Uterus (tissue), 4 donors: ENCODE measurements around the gene CCR3. TPM values are rescaled to one million over a fixed set of nuclear protein-coding genes. Genes with fewer than 3 reads are reported as not detected.

Experiments
- DNase-seq, 2 donors: peaks; one replicate each; pipeline ENCODE4 v3.0.0-alpha.2; 2019 to 2020
- H3K27ac ChIP-seq, 2 donors: fragments of 200-600 bp; sonication (generic); 1 replicate in 1 of 2; 2 replicates in 1 of 2; pipeline ENCODE4 v1.5.1; 2016 to 2018
- H3K27me3 ChIP-seq, 2 donors: fragments of 200-600 bp; sonication (generic); one replicate each; pipeline ENCODE4 v1.5.1; 2018 to 2019; ENCODE audit warnings: control low read depth in 1 of 2
- H3K36me3 ChIP-seq, 2 donors: fragments of 200-600 bp; sonication (generic); one replicate each; pipeline ENCODE4 v1.5.1; 2019; ENCODE audit warnings: control low read depth in 1 of 2
- H3K4me1 ChIP-seq, 2 donors: fragments of 200-600 bp; sonication (generic); one replicate each; pipeline ENCODE4 v1.5.1; 2018 to 2019; ENCODE audit warnings: control low read depth in 1 of 2
- H3K4me3 ChIP-seq, 2 donors: fragments of 200-600 bp; sonication (generic); 1 replicate in 1 of 2; 2 replicates in 1 of 2; pipeline ENCODE4 v1.5.1; 2018 to 2019; ENCODE audit warnings: mild to moderate bottlenecking in 1 of 2
- H3K9me3 ChIP-seq, 2 donors: fragments of 200-600 bp; sonication (generic); one replicate each; pipeline ENCODE4 v1.5.1; 2019; ENCODE audit warnings: control low read depth in 1 of 2
- POLR2A ChIP-seq, 2 donors: fragments of 450-650 bp; IDR thresholded peaks; one replicate each; pipeline ENCODE4 v1.6.1; 2016; ENCODE audit warnings: antibody characterized with exemption in 2 of 2, mild to moderate bottlenecking in 1 of 2, moderate library complexity in 1 of 2
- intact Hi-C: fragments of 100-400 bp; cut with DNase I; formaldehyde crosslinking; loops from one replicate; pipeline ENCODE4 v1.15.1; 2023; ENCODE audit warnings: low total_unique reads
- total RNA-seq, 4 donors: library from RNA; depleted of rRNA in 3 of 4; stranded (reverse); fragments of >200 nt in 3 of 4; gene quantifications; one replicate each; pipeline versions ENCODE4 v1.1.0 to v1.2.4, GENCODE V29; 2014 to 2023
- TF ChIP-seq, protein P1 (sequence below), 4 experiments: fragments of 200-600 bp in 2 of 4; fragments of 450-650 bp in 2 of 4; sonication (generic) in 2 of 4; IDR thresholded peaks; one replicate each; pipeline ENCODE4 v1.5.1; 2016 to 2019; ENCODE audit warnings: antibody characterized with exemption in 4 of 4, mild to moderate bottlenecking in 2 of 4, moderate library complexity in 1 of 4
- donor health status: DM: yes; HTN: yes; CAD: no.

Gene CCR3
- total RNA-seq, 4 donors from 2014 or later = not detected

DNA sequence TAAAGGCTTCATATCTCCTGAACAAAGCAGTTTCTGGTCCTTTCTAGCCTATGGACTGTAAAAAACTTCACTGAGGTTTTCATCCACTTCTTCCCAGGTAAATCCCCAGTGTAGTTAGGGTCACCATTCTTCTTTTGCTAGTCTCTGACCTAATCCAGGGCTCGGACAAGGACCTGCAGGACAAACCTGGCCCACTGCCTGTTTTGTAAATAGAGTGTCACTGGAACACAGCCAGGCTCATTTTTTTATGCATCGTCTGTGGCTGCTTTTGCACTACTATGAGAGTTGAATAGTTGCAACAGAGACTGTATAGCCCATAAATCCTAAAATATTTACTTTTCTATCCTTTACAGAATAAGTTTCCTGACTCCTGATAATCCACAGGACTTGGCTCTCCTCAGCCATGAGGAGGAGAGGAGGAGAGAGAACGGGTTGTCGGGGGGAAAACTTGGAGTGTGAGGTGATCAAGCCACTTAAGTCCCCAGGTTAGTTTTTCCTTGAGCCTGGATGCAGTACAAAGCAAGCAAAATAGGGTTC is 29.0 kb downstream of the CCR3 start:
- intact Hi-C loops = no loop called here
- Histone ChIP-seq H3K27ac (no peak overlapping the region), H3K9me3 (no peaks in the 10 kb centered on the region), H3K27me3 (no peaks in the 10 kb centered on the region), H3K4me1 (no peaks in the 10 kb centered on the region), H3K4me3 (no peak overlapping the region), H3K36me3 (no peaks in the 10 kb centered on the region)
- DNase-seq = no peak
- TF ChIP-seq POLR2A (IDR thresholded peaks at IDR 0.05) = no peak
- TF ChIP-seq, protein P1, sequence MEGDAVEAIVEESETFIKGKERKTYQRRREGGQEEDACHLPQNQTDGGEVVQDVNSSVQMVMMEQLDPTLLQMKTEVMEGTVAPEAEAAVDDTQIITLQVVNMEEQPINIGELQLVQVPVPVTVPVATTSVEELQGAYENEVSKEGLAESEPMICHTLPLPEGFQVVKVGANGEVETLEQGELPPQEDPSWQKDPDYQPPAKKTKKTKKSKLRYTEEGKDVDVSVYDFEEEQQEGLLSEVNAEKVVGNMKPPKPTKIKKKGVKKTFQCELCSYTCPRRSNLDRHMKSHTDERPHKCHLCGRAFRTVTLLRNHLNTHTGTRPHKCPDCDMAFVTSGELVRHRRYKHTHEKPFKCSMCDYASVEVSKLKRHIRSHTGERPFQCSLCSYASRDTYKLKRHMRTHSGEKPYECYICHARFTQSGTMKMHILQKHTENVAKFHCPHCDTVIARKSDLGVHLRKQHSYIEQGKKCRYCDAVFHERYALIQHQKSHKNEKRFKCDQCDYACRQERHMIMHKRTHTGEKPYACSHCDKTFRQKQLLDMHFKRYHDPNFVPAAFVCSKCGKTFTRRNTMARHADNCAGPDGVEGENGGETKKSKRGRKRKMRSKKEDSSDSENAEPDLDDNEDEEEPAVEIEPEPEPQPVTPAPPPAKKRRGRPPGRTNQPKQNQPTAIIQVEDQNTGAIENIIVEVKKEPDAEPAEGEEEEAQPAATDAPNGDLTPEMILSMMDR (IDR thresholded peaks at IDR 0.05) = no peak

DNA sequence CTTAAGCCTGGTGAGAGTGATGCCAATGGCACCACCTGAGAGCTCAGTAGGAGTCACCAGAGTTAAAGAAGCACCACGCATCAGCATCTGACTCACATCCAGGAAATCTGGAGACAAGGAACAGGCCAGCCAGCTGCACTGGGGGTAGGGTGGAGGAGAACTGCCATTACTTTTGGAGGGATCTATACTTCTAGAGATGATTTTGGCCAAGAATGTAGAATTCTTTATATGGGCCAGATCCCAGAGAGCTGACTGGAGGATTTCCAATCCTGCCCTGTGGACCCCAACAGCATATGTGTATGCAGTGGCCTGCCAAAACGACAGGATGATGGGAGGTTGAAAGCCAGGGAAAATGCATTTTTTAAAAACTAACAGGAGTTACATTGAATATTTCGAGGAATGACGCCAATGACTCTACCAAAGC is 29.8 kb downstream of the CCR3 start:
- no peak for TF ChIP-seq POLR2A (IDR thresholded peaks at IDR 0.05)
- TF ChIP-seq, protein P1 (IDR thresholded peaks at IDR 0.05) = no peak
- Histone ChIP-seq H3K9me3 (no peaks in the 10 kb centered on the region), H3K27ac (no peak overlapping the region), H3K36me3 (no peaks in the 10 kb centered on the region), H3K4me1 (no peaks in the 10 kb centered on the region), H3K4me3 (no peak overlapping the region), H3K27me3 (no peaks in the 10 kb centered on the region)
- DNase-seq = no peak
- intact Hi-C loops = no loop called here

DNA sequence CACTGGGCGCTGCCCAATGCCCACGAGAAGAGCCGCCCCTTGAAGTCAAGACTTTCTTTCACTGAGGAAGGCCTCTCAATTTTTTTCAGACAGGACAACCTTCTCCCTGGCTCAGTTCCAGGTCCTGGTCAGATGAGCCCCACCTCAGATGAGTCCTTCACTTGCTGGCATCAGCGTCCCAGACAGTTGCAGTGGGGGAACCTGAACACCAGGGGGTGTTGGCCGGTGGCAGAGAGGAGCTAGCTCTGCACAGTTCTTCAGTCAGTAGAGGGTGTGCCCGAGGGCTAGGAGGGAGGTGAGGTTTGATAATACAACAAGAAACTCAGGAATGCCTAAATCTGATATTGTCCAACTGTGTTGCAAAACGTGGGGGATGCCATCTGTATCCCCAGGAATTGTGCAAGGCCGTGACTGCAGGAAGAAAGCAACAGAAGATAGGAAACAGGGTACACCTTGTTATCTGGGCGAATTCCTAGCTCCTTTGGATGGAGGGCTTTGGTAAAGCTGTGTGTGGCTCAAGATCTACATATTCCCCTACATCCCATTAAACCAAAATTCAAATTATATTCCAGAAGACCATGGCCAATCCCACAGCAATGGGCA is 34.3 kb downstream of the CCR3 start:
- TF ChIP-seq, protein P1 (IDR thresholded peaks at IDR 0.05) = peak in 2 of 4 experiments; percentile 23 to 38
- TF ChIP-seq POLR2A (IDR thresholded peaks at IDR 0.05) = no peak
- Histone ChIP-seq H3K27ac (no peak overlapping the region), H3K27me3 (no peaks in the 10 kb centered on the region), H3K4me1 (peaks cover 0 to 3% of the 10 kb centered on the region in 2 donors), H3K36me3 (no peaks in the 10 kb centered on the region), H3K4me3 (no peak overlapping the region), H3K9me3 (no peaks in the 10 kb centered on the region)
- DNase-seq = peak; percentile 19 to 26
- intact Hi-C loops = no loop called here

DNA sequence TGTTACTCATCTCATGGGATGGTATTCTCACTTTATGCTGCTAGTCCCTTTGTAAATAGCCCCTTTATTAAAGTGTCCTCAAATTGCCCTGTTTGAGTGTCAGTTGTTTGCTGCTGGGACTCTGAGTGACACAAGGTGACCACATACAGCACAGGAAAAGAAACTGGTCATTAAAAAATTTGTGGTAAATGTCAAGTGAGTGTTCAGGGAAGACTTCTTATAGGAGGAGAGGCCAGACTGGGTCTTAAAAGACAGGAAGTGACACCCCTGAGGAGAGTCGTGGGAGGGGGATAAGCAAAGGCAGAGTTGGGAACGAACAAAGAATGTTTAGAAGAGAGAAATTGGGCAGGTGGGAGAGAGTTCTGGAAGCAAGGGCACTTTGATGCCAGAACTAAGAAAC is 35.2 kb downstream of the CCR3 start:
- intact Hi-C loops = no loop called here
- peaks cover 0 to 3% of the 10 kb centered on the region in 2 donors for H3K4me1 ChIP-seq
- H3K9me3 ChIP-seq = no peaks in the 10 kb centered on the region
- TF ChIP-seq POLR2A (IDR thresholded peaks at IDR 0.05) = no peak
- TF ChIP-seq, protein P1 (IDR thresholded peaks at IDR 0.05) = no peak
- no peak overlapping the region for H3K27ac ChIP-seq
- no peaks in the 10 kb centered on the region for H3K27me3 ChIP-seq
- H3K36me3 ChIP-seq = no peaks in the 10 kb centered on the region
- H3K4me3 ChIP-seq = no peak overlapping the region
- no peak for DNase-seq

DNA sequence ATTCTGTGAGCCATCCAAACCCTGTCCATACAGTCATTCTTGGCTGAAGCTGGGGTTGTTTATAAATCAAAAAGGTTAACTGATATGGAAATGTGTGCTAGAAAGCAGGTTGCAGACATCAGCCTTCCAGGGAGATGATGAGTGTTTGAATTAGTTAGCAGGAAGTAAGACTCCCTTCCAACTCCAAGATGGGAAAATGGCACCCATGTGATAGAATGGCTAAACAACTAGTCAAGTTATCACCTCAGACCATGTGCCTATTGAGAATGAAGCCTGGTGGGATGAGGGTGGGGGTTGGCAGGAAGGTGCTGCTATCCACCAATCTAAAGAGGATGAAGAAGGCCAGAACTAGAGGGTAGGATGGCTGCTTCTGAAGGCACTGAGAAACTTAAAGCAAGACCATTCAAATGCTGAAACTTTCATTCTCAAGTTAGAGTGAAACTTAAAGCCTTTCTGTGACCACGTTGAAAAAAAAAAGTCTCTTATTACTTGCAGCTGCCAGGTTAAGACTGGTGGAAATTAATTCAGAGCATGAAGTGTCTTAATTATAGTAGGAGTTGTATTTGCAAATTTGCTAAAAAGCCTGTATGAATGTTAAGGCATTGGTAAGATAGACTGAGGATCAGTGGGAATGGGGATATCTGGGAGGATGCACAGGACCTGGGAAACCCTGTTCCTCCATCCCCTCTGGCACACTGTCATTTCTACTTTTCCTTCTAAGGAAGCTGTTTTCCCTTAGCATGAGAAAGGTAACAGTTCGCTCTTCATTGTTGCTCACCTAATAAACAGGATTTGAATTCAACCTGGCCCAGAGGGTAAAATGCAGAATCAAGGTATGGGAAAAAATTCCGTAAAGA is 36.8 kb downstream of the CCR3 start:
- Histone ChIP-seq H3K4me3 (no peak overlapping the region), H3K9me3 (no peaks in the 10 kb centered on the region), H3K36me3 (no peaks in the 10 kb centered on the region), H3K27ac (no peak overlapping the region), H3K4me1 (peaks cover 0 to 3% of the 10 kb centered on the region in 2 donors), H3K27me3 (no peaks in the 10 kb centered on the region)
- DNase-seq = no peak
- TF ChIP-seq POLR2A (IDR thresholded peaks at IDR 0.05) = no peak
- TF ChIP-seq, protein P1 (IDR thresholded peaks at IDR 0.05) = no peak
- intact Hi-C loops = no loop called here
